K562 (cell line): ENCODE measurements around the gene MARCHF7. TPM values are rescaled to one million over a fixed set of nuclear protein-coding genes. Genes with fewer than 3 reads are reported as not detected.

ENCODE experiments used
- ERF ChIP-seq: fragments of 450-650 bp; formaldehyde crosslinking; IDR thresholded peaks from 2 replicates; pipeline ENCODE4 v1.4.0; 2020; ENCODE audit warnings: mild to moderate bottlenecking, mixed read lengths
- MAFK ChIP-seq: IDR thresholded peaks from 2 replicates; pipeline ENCODE4 v1.6.1; 2011; ENCODE audit warnings: low read length, improper control_type of control experiment
- MLLT1 ChIP-seq, 2 experiments: fragments of 450-650 bp; IDR thresholded peaks; 2 replicates each; pipeline ENCODE4 v1.6.1; 2016
- NONO ChIP-seq, 2 experiments: fragments of 200-400 bp in 1 of 2; fragments of 450-650 bp in 1 of 2; formaldehyde crosslinking in 1 of 2; IDR thresholded peaks; 2 replicates each; pipeline ENCODE4 v1.6.1; 2017; ENCODE audit warnings: low read depth in 2 of 2, mild to moderate bottlenecking in 2 of 2, moderate library complexity in 2 of 2, low read length in 1 of 2
- RBM22 ChIP-seq: fragments of 200-400 bp; formaldehyde crosslinking; IDR thresholded peaks from 2 replicates; pipeline ENCODE4 v1.6.1; 2018; ENCODE audit warnings: low read length, low read depth; ENCODE audit not compliant: poor library complexity, severe bottlenecking
- SMARCA4 ChIP-seq: fragments of 450-650 bp; IDR thresholded peaks from 2 replicates; pipeline ENCODE4 v1.6.1; 2016
- TEAD4 ChIP-seq, 2 experiments: sonication (generic) in 1 of 2; formaldehyde crosslinking in 1 of 2; IDR thresholded peaks; 2 replicates each; pipeline versions ENCODE4 v1.6.1 to v1.8.0; 2012 to 2022; ENCODE audit warnings: borderline replicate concordance in 1 of 2, inconsistent platforms in 1 of 2, low read length in 1 of 2, mild to moderate bottlenecking in 1 of 2, missing genetic modification reagents in 1 of 2
- ZNF431 ChIP-seq: sonication (generic); formaldehyde crosslinking; IDR thresholded peaks from 2 replicates; pipeline ENCODE4 v1.8.0; 2022; ENCODE audit warnings: mild to moderate bottlenecking, missing genetic modification reagents
- ZNF668 ChIP-seq: fragments of 250-450 bp; sonication (Bioruptor Pico); IDR thresholded peaks from 2 replicates; pipeline ENCODE4 v1.8.0; 2022; ENCODE audit warnings: mild to moderate bottlenecking, inconsistent platforms
- polyA plus RNA-seq, 8 experiments: library from polyadenylated mRNA; depleted of rRNA in 4 of 8; stranded (reverse) in 5 of 8; unstranded in 3 of 8; fragments of >200 nt; fragmentation: Nextera tagmentation in 2 of 8; fragmentation: Illumina TruSeq in 1 of 8; extraction: Ambion mirVana in 2 of 8; extraction: Trizol in 1 of 8; gene quantifications; 2 replicates each; pipeline versions ENCODE4 v1.2.1 to v1.2.3, GENCODE V29; 2011 to 2014; ENCODE audit warnings: inconsistent platforms in 1 of 8, missing spikeins in 1 of 8
- total RNA-seq, 7 experiments: library from RNA; depleted of rRNA in 6 of 7; stranded (reverse); fragments of >200 nt in 6 of 7; fragmentation: Illumina TruSeq in 2 of 7; extraction: Trizol in 2 of 7; gene quantifications; 2 replicates each; pipeline versions ENCODE4 v1.2.1 to v1.2.3, GENCODE V29; 2011 to 2021; ENCODE audit warnings: low replicate concordance in 1 of 7
- TF ChIP-seq, protein P1 (sequence below): sonication (generic); formaldehyde crosslinking; IDR thresholded peaks from 2 replicates; pipeline ENCODE4 v1.8.0; 2023; ENCODE audit warnings: missing genetic modification reagents, mild to moderate bottlenecking, borderline replicate concordance

MARCHF7 gene
- total and polyA plus RNA-seq, 9 of the 15 experiments (the other 6 are each of a cell fraction or from before 2014, with no cell fraction given): 58.2 to 137 (median 86.7) TPM

- TF ChIP-seq SMARCA4 (0 out of 2 replicates have a peak, but pooled peaks have one; percentile 5), MLLT1 (IDR thresholded peaks at IDR 0.05) (peak in 1 of 2 experiments; percentile 23; a peak in 1 of 4 replicates), ZNF431 (CRISPR knock-in tag) (no peak), MAFK (no peak), ZNF668 (0 out of 2 replicates have a peak, but pooled peaks have one; percentile 19), NONO (IDR thresholded peaks at IDR 0.05; ENCODE audit: low read depth in 2 of 2, low read length in 1 of 2) (0 out of 4 replicates have a peak, but pooled peaks of 1 of the 2 experiments have one; percentile 5), ERF (CRISPR knock-in tag) (no peak), TEAD4 (IDR thresholded peaks at IDR 0.05; ENCODE audit: low read length) (no peak), TEAD4 (CRISPR knock-in tag; IDR thresholded peaks at IDR 0.05; ENCODE audit: borderline replicate concordance) (0 out of 2 replicates have a peak, but pooled peaks have one; percentile 4), RBM22 (peak; percentile 7)
- TF ChIP-seq, protein P1, sequence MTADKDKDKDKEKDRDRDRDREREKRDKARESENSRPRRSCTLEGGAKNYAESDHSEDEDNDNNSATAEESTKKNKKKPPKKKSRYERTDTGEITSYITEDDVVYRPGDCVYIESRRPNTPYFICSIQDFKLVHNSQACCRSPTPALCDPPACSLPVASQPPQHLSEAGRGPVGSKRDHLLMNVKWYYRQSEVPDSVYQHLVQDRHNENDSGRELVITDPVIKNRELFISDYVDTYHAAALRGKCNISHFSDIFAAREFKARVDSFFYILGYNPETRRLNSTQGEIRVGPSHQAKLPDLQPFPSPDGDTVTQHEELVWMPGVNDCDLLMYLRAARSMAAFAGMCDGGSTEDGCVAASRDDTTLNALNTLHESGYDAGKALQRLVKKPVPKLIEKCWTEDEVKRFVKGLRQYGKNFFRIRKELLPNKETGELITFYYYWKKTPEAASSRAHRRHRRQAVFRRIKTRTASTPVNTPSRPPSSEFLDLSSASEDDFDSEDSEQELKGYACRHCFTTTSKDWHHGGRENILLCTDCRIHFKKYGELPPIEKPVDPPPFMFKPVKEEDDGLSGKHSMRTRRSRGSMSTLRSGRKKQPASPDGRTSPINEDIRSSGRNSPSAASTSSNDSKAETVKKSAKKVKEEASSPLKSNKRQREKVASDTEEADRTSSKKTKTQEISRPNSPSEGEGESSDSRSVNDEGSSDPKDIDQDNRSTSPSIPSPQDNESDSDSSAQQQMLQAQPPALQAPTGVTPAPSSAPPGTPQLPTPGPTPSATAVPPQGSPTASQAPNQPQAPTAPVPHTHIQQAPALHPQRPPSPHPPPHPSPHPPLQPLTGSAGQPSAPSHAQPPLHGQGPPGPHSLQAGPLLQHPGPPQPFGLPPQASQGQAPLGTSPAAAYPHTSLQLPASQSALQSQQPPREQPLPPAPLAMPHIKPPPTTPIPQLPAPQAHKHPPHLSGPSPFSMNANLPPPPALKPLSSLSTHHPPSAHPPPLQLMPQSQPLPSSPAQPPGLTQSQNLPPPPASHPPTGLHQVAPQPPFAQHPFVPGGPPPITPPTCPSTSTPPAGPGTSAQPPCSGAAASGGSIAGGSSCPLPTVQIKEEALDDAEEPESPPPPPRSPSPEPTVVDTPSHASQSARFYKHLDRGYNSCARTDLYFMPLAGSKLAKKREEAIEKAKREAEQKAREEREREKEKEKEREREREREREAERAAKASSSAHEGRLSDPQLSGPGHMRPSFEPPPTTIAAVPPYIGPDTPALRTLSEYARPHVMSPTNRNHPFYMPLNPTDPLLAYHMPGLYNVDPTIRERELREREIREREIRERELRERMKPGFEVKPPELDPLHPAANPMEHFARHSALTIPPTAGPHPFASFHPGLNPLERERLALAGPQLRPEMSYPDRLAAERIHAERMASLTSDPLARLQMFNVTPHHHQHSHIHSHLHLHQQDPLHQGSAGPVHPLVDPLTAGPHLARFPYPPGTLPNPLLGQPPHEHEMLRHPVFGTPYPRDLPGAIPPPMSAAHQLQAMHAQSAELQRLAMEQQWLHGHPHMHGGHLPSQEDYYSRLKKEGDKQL (CRISPR knock-in tag): 0 out of 2 replicates have a peak, but pooled peaks have one; percentile 11
Measured at GRCh38 chr2:159712929-159713420, 669 bp downstream of the MARCHF7 start (continued).
